Activated CD4-positive, CD25-positive, alpha-beta regulatory T cell treated with anti-CD3 and anti-CD28 coated beads, Interleukin-2, amount 50 U/mL, for 72 hours (primary cell): ENCODE measurements around the gene GRIK3.

ENCODE experiments used
- DNase-seq: peaks from one replicate; pipeline ENCODE4 v3.0.0; 2021

The GRIK3 gene

DNA sequence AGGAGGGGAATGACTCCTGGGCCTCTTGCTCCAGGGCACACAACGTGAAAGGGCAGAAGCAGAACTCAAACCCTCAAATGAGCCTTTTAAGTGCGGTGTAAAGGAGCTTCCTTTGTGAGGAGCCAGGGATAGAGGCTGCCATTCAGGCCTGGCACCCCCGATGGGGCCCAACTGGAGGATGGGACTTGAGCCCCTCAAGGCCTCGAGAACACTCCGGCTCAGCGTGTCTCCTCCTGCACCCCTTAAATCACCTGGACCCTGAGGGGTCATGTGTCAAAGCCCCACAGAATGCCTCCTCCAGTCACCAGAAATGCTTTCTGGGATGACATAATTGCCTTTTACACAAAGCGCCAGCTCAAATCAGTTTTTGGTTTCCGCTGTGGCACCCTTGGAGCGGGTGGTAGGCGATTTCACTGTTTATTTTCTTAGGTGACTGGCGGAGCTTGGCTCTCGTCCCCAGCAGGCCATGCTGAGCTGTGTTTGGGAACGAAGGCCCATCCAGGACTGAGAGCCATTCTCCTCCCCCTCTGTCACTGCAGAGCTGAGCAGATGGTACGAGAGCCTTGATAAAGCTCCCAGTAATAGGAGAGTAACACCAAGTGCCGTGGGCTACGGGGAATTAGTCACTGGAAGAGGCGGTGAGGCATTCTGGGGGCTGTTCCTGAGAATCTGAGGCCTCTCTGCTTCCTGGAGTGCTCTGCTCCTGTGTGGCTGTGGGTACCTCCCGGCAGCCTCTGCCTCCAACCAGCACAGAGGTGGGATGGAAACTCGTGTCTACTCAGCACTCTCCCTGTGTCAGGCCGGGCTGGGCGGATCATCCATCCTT, 163.0 kb downstream of the GRIK3 start:
- DNase-seq = no peak

DNA sequence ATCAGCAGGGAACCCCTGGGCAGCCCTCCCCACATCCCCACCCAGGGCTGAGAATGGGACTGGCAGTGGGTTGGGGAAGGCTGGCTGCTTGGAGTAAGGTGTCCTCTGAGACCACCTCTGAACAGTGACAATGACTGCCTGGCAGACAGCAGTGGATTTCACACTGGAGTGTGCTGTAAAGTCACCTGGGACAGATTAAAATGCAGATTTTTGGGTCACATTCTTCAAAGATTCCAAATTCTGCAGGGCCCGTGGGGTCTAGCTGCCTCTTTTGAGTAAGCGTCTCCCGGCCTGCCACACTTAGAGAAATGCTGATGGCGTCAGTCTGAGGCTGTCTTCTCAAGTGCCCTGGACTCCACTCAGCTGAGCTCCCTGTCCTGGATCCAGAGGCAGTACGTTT, 164.5 kb downstream of the GRIK3 start:
- no peak for DNase-seq

DNA sequence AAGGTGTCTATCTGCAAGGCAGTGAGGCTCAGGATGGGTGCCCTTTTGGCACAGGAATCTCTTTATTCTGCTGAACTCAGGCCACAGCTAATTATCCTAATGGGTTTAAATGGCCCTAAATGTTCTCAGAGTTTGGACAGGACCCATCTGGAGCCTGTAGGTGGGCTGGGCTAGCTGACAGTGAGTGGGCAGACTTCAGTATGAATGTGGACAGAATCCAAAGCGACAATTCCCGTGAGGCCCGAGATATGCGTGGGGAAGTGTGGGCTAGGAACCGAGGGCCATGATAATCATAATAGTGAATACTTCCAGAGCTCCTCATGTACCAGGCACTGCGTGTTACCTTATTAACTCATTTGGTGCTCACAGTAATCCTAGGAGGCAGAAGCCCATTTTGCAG, 165.3 kb downstream of the GRIK3 start:
- DNase-seq = no peak

DNA sequence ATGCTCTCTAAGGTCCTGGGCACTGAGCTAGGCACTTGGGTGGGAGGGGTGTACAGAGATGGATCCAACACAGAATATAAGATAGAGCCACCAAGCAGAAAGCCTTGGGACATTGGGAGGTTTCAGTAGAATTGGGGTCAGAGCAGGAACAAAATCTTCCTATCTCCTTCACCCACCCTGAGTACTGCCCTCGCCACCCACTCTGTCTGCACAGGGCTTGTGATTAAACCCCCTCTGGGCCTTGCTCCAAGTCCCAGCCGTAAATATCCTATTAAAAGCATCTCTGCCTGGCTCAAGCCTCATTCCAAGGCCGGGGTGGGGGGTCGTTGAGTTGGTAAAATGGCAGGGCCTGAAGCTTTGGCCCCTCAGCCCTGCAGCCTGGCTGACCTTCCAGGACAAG, 166.7 kb downstream of the GRIK3 start:
- DNase-seq = no peak

DNA sequence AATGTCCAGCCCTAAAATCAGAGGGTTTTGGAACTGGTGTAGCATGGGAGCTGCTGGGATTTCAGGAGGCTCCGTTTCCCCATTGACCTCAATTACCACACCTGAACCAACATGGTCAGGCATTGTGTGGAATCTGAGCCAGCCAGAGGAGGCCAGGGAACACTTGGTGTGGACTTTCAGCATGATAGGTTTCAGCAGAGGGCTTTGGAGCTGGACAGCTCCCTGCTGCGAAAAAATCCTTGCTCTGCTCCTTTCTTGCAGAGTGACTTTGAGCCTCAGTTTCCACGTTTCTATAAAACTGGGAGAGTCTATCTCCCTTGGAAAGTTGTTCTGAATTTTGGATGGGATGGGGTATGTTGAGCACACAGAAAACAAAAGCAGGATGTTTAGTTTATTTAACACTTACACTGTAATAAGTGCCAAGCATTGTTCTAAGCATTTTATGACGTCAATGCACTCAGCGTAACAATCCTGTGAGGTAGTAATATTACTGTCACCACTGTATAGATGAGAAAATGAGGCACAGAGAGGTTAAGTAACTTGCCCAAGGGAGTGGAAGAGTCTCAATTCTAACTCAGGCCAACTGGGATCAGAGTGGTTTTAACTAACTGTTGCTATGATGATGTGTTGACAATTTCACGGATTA, 168.0 kb downstream of the GRIK3 start:
- no peak for DNase-seq

DNA sequence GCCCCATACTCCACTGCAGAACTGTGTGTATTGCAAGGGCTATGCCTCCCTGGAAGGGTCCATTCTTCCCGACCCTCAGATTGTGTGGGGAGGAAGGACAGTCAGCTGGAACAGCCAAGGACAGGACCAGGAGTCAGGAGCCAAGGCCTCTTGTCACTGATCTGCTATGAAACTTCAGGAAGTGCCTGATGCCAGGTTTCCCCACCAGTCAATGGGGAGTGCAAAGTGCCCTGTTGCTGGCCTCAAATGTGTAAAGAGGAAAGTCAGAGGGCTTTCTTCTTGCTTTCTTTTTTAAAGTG, 168.8 kb downstream of the GRIK3 start:
- DNase-seq = no peak

DNA sequence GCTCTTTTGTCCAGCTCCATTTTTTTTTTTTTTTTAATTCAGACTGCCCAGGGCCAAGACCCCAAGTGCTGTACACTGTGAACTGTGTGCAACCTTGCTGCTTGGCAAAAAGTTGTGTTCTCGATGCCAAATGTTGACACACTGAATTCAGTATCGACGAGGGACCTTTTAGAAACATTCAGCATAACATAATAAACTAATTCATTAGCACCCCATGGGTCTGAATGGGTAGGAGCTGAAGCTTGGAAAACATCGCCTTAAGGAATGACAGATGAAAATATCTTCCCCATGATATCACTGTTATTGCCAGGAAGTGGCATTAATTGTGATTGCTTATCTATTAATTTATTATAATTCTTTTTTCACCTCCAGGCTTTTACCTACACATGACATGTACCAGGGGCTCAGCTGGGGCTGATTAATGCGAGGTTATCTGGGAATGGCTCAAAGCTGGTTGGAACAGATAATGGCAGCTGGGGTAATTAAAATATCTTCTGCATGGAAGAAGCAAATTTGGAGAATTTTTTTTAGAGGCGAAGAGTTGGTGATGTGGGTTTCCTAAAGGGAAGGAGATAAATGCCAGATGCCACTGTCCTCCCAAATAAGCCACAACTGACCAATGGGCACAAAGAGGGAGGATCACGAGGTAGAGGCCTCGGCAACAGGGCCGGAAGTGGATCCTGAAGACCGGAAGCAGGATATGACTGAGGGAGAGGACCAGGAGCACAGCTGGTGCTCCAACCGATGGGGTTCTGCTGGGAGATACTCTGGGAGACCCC, 169.3 kb downstream of the GRIK3 start:
- no peak for DNase-seq

DNA sequence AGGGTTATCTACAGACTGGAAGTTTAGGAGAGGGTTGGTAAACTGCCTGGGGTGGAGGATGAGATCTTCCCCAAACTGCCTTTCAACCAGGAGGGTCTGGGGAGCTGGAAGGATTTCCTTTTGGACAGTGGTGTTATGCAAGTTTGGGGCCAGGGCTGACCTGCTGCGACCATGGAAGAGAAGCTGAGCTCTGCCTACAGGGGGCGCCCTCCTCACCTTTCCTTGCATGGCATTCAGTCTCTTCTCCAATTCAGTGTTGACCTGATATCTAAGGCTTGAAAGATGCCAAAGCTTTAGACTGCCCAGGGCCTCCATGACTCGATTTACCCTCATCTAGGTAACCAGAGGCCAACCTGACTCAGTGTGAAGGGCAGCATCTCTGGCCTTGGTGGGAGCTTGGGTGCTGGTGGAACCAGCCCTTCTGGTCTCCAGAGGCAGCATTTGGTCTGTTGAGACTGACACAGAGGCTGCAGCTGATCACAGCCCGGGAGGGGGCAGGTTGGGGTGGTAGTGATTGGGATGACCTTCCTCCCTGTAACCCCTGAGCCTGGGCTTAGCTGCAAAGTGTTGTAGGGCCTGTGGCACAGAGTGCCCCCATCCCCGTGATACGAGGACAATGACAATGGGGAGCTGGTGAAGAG, 170.0 kb downstream of the GRIK3 start:
- peak; percentile 41 for DNase-seq

DNA sequence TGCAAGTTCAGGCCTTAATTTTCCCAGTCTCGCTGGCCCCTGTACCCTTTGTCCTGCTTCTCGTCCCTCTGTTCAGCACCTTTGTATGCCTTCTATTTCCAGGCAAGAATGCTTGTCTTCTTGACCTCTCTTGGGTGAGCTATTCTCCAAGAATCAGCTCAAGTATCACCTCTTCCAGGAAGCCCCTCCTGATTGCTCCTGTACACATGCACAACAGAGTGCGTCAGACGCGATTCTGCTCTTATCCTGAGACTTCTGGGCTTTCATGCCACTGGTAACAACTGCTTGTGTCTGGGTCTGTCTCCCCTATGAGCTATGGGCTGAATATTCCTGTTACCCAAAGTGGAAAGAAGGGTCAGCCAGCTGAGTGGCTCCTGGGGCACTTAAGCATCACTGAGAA, 170.8 kb downstream of the GRIK3 start:
- DNase-seq = no peak

DNA sequence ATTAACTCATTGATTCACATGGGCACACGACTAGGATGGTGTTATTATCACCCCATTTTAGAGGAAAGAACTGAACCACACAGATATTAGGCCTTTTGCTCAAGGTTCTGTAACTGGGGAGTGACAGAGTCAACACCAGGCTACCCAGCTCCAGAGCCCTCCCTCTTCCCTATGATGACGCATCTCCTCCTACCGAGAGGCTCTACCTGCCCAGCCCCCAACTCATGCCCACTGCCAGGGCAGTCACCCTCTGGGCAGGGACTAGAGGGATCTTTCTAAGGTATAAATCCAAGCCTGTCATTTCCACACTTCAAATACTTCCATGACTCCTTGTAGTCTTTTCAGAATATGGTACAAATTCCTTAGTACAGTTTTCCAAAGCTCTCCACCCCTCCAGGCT, 171.3 kb downstream of the GRIK3 start:
- no peak for DNase-seq

DNA sequence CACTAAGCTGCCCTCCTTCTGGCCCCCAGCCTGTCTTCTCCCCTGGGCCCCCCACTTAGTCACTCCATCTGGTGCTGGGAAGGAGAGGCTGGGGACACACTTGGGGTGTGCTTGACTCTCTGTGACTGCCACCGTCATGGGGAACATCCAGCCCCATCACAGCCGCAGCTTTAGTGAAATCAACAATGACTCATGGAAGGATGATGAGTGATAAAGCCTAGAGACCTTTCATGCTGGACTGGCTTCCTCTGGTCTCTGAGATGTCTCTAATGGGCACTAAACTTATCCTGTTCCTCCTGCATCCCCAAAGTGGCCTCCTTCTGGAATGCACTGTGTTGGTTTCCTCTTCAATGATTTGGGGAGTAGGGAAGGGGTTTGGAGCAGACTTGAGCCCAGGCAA, 172.9 kb downstream of the GRIK3 start:
- no peak for DNase-seq

DNA sequence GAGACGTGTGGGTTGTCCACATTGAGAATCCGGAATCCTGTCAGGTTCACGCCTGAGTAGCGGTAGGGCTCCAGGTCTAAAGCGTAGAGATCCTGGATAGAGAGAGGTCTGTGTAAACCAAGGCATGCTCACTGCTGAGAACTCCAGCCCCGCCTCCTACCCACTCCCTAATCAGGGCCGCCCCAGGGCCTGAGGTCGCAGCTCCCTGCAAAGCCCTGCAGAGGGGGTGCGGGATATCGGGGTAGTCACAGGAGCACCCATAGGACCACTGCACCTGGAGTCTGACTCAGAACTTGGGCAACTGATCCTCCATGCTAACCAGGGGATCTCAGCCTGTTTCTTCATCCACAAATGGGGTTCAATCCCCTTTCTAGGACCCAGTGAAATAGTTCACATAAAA, 174.4 kb downstream of the GRIK3 start:
- no peak for DNase-seq

DNA sequence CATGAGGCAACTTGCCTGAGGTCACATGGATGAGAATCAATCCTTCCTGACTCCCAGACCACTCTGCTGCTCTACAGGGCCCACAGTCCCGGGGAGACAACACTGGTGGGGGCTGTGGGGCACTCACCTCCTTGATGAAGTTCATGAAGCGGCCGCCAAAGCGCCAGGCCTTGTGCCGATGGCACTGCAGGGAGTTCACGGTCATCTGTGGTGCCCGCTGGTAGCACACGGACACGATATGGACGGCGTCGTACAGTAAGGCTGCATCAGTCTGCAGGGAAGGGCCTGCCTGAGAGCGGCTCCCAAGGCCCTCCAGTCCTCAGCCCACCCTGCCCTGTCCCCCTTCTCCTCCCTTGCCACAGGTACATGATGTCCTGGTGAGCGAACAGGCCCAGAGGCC, 175.3 kb downstream of the GRIK3 start:
- no peak for DNase-seq

DNA sequence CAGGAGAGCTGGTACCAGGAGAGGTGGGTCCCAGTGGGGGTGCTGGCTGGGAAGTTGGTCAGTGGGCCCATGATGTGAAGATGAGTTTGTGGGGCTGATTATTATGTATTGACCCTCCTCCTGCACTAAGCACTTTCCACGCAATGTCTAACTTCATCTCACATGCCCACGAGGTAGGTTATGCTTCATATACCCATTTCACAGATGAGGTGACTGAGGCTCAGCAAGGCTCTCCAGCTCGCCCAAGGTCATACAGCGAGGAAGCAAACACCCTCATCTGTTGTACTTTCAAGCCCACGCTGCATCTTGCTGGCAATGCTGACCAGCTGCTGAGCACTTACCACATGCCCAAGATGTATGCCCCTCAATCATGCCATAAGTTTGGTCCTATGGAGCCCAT, 175.8 kb downstream of the GRIK3 start:
- no peak for DNase-seq

DNA sequence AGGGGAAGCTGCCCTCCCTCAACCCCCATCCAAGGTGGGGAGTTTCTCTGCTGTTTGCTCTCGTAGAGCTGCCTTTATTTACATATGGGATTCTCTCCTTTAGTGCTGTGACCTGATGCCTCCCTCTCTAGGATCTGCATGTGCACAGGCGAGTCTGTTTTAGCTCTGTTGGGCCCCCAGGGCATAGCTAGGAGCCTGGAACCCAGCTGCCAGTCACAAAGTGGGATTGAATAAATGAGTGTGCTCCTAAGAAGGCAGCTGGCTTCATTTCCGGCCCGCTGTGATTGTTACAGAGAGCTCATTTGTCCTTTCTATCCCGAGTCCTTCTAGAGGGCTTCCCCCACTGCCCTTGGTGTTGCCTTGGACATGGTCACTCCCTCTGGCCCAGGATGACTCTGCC, 176.6 kb downstream of the GRIK3 start:
- no peak for DNase-seq

DNA sequence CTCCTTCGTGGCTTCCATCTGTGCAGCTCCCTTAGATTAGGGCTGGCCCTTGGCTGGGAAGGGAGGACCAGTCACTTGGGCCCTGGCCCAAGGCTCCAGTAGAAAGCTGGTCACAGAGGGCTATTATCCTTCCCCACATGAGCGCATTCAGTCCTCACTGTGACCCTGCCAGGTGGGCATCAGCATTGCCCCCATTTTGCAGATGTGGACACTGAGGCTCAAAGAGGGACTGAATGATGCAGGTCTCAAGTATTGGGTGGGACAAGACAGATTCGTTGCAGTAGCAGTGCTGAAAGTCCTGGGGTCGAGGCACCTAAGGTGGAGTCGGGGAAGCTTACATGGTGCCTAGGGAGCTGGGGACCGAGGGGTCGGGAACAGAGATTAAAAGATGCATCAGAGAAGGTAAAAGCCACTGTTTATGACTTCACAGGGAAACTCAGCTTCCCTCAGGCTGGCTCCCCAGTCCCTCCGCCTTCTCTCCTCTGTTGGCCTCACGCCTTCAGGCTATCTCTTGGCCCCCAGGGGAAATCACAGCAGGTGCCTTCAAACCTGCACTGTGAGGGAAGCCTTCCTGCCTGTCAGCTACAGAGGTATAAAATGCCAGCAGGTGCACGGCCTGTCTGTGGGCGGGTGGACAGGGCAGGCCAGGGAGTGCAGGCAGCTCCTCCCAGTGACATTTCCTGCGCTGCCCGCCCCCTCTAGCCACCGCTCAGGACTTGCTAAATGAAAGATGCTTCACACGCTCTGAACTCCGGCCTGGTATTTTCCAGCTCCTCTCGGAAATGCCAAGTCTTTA, 178.4 kb downstream of the GRIK3 start:
- no peak for DNase-seq

DNA sequence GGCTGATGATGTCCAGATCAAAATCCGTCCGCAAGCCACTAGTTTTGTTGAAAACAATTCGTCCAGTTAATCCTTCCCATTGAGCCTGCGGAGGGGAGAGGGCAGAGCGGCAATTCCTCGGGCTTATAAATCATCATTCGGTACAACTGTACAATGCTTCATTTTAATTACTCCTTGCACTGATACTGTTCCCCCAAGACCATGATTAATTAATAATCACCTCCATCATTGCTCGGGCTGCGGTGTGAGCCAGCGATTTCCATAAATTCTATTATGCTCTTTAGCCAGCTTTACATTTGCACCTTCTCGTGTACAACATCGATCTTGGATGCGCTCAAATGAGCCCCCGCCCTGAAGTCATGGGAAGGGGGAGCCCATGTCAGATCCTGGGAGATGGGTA, 180.7 kb downstream of the GRIK3 start:
- no peak for DNase-seq

DNA sequence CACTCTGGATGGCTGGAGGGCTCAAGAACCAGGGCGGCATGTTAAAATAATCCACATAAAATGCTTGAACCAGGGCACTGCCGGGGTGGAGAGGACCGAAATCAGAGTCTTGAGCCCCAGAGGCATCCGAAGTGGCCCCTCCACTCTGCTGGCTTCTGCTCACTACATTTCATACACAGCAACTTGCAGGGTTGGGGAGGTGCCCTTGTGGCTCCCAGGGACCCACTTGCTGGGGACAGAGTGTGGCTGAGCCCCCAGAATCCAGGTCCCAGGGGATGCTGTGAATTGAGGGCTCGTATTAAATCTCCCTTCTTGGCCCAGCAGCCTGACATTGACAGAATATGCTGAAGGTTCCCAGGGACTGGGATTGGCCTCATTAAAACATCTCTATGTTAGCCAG, 181.7 kb downstream of the GRIK3 start:
- DNase-seq = no peak

DNA sequence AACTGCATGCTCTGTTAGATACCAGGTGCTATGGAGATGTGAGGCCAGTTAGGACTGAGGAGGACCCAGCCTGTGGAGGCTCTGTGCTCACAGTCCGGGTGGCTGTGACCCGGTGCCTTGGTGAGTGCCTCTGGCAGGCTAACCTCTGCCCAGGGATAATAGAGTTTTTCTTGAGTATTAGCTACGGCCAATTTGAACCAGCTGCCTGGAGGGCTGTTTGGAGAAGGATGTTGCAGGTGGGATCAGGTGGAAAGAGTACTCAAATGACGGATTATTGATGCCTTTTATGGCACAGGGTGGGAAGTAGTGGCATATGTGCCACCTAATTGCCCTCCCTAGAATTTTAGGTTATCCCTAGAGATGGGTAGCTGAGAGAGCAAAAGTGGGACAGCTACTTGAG, 182.7 kb downstream of the GRIK3 start:
- no peak for DNase-seq

DNA sequence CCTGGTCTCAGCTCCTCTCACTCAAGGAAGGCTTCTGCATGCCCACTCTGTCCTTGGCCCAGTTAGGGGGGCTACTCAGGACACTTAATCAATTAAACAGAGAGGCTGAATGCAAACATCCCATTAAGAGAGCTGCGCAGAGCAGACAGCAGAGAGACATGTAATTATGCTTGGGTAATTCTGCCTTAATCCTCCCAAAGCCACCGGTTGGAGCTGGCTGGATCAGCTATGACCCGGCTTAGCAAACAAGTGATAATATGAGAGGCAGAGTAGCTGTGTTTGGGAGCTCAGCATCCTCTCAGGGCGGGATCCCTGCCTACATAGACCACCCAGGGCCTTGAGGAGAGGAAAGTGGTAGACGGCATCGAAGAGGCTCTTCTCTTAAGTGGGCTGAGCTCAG, 183.2 kb downstream of the GRIK3 start:
- no peak for DNase-seq

DNA sequence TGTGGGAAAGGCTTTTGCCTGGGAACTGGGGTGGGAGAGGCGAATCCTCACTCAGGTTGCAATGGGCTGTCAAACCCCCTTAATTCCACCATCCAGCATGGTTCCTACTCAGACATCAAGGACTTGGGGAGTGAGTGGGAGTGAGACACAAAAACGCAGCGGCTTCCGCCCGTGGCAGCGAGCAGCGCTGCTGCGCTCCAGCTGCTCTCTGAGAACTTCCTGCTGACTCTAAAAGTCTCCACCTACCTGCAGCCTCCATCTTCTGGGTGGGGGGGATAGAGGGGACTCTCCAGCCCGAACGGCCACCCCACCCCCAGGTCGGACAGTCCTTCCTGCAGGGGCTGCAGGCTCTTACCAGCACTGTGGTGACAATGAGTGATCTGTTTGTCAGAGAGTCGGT, 184.4 kb downstream of the GRIK3 start:
- DNase-seq = no peak

DNA sequence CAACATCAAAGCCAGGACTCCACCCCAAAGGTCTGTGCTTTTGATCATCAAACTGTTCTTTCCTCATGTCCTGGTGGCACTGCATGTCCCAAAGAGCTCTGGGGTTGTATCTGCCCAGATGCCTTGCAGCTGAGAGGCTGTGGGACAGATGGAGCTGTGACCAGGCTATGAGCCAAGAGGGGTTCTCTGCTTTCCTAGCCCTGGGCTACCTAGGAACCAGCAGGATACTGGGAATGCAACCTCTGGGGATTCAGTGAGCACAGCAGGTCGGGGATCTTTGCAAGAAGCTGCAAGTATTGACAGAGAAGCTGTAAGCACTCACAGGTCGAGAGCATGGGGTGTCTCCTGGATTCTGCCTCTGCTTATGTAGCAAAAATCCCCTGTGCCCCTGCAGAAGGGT, 186.6 kb downstream of the GRIK3 start:
- DNase-seq = no peak

DNA sequence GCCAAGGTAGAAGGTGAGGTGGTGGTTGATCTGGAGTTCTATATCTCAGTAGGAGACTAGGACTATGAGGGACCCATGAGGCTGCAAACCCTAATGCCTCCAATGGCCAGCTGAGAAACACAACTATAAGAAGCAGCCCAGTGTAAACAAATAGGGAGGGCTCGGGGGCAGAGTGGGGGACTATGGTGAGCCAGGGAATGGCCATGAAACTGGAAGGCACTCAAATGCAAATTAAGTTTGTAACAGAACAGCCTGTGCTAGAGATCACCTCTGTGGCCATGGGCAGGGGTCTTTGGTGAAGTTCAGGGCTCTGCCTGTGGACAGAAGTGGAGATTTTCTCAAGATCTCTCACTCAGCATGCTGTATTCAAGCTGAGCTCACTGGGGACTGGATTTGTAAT, 187.1 kb downstream of the GRIK3 start:
- DNase-seq = no peak
